ENCODE measurements around the gene ODAM.
A peak's percentile ranks its signal among the peaks of the same experiment; 100 is the strongest.
"Not testable (repeated sequence)": the region's sequence is repeated elsewhere in the genome, so short reads cannot be mapped to it uniquely, and the experiment has no call there.

The ODAM gene, protein sequence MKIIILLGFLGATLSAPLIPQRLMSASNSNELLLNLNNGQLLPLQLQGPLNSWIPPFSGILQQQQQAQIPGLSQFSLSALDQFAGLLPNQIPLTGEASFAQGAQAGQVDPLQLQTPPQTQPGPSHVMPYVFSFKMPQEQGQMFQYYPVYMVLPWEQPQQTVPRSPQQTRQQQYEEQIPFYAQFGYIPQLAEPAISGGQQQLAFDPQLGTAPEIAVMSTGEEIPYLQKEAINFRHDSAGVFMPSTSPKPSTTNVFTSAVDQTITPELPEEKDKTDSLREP

DNA sequence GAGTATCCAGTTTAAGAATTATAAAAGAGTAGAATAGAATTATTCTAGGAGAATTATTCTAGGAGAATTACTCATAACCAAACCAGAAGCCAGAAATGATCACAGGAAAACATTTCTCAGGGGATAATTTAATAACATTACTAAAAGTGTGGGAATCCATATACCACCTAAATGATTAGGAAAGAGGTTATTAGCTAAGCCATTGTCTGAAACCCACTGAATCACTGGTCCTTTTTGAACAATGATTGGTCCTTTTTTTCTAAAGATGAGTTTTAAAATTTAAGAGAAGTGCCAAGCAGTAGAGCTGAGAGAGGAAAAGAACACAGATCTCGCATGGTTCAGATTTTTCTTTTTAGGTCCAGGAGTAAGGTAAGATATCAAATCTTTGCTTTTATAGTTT, at the start of gene ODAM:
Gene ODAM (plus strand): TSS at position 301 of the 400 bp plus-strand sequence. CDS start 819 bp downstream, outside the sequence.
- no peak for DNase-seq

DNA sequence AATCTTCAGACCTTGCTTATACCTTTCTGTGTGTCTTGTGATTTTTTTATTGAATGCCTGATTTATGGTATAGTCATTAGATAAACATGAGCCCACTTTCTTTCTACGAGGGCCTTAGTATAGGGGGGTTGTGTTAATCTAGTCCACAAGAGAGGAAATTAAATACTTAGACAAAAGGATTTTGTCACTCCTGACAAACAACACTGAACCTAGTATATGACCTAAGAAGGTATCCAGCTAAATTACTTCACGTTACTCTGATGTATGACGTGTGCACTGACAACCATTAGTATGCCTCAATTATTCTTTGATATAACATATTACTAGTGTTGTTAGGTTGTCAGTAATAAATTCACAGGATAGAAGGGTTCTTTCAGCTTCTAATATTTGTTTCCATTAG, 44.3 kb upstream of the ODAM start:
- DNase-seq, result no peak

DNA sequence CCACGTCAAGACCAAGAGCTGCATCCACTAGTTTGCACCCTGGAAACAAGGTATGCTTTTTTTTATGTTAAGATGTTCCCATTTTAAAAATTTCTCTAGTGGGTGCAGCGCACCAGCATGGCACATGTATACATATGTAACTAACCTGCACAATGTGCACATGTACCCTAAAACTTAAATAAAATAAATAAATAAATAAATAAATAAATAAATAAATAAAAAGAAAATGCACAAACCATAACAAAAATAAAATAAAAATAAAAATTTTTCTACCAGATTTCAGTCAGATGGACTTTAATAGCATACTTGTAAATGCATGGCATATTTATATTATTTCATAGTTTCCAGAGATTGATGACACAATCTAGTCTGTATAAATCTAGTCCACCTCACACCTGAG, 43.4 kb upstream of the ODAM start:
- no peak for DNase-seq

DNA sequence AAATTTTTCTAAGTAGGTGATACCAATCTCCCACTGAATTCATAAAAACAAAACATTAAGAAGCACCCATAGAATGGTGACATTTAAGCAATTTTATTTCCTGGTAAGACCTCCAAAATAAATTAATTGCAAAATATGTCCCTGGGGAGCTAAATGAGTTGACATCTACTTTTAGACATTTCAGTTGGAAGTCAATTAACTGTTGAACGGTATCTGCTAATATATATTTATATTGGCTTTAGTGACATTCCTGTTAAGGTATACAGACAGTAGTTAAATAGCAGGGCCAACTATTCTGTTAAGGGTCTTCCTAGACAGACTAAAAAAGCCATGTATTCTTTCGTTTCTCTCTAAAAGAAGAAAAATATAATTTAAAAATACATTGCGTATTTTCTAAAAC, 41.6 kb upstream of the ODAM start, which contains the start of gene PRR27:
Gene PRR27 (plus strand): TSS at position 301 of the 400 bp plus-strand sequence. CDS start 139 bp downstream, outside the sequence.
- no peak for DNase-seq

DNA sequence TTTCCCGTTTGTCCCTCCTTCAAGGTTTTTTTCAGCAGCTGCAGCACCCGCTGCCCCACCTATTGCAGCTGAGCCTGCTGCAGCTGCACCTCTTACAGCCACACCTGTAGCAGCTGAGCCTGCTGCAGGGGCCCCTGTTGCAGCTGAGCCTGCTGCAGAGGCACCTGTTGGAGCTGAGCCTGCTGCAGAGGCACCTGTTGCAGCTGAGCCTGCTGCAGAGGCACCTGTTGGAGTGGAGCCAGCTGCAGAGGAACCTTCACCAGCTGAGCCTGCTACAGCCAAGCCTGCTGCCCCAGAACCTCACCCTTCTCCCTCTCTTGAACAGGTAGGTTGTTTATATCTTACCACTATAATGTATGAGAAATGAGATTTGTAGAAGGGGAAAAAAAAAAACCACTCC, 36.9 kb upstream of the ODAM start:
- DNase-seq, result peak; percentile 84

DNA sequence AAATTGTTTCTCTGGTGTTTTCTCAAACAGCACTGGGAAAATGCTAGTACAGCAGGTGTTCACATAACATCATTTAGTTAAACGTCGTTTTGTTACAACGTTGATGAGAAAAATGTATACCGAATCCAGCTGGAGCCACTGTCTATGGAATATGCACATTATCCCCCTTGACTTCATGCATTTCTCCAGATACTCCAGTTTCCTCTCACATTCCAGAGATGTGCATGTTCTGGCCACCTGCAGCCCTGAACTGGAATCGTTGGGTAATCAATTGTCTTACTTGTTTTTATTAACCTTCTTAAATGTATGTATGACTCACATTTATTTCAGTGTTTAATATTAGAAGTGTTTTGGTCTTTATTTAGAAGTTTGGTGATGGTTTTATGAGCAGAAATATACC, 18.4 kb upstream of the ODAM start:
- no peak for DNase-seq

DNA sequence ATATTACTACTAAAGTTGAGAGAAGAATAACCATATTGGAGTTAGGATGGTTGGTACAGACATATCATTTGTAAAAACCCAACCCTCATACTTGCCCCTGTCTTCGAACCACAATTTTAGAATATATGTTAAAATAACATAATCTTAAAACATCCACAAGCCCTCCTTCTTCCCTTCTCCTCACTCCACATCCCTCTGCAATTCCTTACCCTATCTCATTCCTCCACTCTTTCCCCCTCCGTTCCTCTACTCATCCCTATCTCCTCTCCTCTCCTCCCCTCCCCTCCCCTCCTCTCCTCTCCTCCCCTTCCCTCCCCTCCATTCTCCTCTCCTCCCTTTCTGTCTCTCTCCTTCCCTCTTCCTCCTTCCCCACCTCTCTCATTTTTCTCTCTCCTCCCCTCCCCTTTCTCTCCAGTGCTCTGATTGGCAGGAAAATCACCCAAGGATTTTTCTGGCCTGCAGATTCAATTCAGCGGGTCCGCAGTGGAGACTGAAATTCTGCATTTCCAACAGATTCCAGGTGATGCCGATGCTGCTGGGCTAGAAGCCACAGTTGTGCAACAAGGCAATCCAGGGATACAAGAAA, 17.4 kb upstream of the ODAM start:
- no peak for DNase-seq

DNA sequence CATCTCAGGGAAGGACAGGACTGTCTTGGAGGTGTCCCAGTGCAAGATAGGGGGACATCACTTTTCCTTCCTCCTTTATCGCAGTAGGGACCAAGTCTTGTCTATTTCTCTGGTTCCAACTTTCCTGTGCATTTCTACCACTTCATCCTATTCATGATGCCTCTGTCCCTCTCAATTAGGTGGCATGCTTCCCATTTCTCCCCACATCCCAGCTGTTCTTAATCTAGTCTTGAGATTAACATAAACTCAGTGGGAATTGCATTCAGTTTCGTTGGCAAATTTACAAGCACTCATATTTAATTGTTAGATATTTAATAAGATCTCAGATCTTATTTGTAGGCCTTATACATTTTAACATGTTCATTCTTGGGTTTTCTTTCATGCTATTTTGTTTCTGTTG, 15.7 kb upstream of the ODAM start:
- no peak for DNase-seq

DNA sequence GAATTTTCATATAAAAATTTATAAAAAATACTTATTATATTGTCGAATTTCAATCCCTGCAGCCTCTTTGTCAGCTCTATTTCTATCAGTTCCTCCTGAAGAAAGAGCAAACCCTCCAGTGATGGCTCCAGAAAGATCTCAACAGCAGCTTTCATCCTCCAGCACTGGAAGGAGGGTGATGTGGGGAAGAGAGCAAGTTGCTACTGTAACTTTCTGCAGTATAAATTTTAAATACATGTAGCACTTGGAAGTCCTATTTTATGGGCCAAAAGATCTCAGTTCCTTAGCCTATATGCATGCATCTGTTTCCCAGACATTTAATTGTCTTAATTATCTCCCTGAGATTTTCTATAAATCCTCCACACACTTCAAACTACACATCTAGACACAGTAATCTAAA, 13.7 kb upstream of the ODAM start:
- no peak for DNase-seq

DNA sequence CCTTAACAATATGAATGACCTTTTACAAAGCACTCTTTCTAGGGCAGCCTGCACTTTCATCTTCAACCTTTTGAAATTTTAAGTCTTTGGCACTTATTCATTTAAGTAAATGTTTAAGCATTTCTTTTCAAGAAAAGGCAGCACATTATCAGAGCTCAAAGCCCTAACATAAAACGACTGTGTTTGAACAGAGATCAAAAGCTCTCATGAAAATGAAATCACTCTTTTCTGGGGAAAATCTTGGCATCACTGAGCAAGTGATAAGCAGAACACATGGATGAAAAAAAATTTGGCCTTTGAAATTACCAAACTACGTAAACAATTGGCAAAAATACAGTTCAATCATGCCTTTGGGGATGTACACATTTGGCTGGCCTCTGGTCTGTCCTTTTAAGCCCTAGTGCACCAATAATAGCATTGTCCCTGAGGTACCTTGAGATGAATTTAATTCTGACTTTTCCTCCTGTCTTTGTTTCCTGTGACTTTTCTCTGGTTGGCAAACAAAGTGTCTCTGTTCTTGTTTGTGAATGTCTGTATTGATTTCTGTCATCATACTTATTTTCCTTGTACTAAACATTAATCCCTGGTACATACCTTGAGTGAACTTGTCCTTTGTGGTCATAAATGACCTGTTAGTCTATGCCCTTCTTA, 12.9 kb upstream of the ODAM start:
- no peak for DNase-seq

DNA sequence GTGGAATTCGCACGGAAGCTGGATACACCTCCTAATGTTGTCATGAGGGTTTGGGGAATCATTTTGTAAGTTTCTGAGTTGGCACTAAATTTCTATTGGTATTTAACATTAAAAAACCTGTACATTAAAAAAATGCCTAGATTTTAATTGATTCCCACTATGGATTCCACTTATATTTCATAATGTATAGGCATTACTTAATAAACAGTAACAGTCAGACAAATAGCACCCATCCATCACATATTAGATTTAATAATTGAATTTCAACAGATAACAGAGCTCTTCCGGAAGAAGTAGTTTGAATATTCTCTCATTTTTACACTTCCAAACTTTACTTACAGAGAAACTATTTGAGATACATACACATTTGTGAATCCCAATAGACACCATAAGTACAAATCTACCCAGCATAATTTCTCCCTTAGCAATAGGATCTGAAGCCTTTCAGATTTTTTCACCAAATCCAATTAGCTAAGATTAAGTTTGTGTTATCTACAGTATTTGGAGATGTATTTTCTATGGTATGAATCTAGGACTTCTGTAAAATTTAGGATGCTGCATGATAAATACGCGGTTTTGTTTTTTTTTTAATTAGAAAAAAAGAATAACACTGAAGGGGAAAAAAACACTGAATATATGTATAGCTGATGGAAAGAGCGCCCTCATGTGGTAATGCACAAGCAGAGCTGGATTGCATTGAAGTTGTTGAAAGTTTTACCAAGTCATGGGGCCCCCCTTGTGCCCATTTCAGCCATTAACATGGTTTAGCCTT, 12.2 kb upstream of the ODAM start:
- peak; percentile 72 for DNase-seq

DNA sequence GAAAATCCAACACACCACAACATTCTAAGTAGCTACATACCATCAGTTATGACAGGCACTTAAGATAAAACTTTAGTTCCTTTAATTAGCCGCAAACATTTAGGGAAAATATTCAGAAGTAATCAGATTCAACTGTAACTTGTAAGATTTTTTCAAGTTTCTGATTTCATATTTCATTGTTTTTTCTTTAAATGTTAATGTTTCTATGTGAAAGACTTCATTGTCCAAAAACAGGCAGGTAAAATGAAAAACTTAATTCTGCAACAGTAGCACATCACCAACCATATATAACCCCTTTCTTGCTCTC, 11.6 kb upstream of the ODAM start:
- DNase-seq, result no peak

DNA sequence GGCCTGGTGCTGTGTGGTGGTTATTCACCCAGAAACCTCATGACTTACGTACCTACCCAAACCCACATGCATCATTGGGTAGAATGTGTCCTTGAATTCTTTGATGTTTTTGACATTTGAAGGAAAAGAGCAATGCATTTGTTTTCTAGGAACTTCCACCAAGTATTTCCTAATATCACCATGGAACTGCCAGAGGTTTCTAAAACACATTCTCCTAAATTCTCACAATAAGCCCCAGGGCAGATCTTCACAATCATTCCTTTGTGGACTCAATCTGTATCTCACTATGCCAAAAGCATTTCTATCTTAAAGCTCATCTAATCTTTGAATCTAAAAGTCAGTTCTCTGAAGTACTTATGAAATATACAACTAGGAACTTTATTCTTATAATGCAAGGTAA, 8.3 kb upstream of the ODAM start:
- DNase-seq, result no peak

DNA sequence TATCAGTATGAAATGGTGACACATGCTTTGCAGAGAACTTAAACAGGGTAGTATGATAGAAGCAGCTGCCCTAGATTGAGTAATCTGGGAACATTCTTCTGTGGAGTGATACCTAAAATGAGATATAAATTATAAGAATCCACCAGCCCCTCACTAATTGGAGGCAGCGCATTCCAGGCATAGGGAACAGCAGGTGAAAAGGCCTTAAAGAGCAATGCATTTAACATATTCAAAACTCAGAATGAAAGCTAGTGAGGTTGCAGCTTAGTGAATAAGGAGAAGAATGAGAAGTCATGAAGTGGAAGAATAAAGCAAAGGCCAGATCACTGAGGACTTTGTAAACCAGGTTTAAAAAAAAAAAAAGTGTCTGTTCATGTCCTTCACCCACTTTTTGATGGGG, 4.9 kb upstream of the ODAM start:
- DNase-seq, result no peak

DNA sequence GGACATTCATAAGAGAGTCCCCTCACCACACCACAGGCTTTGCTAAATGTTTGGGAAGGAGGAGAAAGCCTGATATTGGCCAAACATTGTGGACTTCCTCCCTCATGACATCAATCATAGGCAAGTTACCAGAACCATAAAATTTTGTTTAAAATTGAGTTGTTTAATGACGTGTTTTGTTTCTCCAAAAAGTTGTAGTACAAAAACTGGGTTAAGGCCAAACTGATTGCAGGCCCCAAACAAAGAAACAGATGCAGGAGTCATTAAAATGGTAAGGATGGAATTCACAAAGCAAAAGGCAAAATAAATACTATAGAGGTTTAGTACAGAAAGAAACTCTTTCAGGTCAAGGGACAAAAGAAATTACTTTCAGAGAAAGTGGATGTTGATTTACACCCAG, 3.9 kb upstream of the ODAM start:
- no peak for DNase-seq

DNA sequence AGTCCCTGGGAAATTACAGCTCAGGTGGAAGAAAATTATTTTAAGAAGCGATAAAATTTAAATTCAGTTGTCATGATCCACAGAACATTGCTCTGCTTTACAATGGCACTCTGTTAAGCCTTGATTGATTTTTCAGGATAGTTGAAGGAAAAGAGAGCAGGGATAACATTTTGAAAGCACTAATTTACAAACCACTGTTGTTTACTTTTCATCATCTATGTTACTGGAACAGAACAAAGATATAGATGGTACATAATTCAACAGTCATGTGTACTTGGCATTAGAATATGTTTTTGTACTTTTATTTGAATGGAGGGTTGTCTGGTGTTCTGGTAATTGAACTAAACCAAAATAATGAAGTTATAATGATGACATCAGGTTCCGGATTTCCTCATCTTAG, 2.6 kb upstream of the ODAM start:
- DNase-seq, result no peak

DNA sequence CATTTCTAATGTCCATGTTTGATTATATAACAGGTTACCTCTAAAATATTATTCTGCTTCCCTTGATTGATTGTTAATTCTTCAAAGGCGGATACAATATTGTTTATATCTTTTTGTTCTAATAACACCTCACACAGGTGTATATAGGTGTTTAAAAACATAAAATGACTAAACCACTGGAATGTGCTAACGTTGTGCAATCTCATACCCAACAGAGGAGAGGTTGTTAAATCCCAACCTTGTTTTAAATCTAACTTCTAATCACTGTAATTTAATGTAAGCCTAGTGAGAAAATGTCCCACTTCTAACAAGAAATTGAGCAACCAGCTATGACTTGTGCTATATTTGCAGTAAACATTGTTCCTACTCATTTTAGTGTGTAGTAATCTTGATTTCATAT, 1.3 kb downstream of the ODAM start:
- DNase-seq, result no peak

DNA sequence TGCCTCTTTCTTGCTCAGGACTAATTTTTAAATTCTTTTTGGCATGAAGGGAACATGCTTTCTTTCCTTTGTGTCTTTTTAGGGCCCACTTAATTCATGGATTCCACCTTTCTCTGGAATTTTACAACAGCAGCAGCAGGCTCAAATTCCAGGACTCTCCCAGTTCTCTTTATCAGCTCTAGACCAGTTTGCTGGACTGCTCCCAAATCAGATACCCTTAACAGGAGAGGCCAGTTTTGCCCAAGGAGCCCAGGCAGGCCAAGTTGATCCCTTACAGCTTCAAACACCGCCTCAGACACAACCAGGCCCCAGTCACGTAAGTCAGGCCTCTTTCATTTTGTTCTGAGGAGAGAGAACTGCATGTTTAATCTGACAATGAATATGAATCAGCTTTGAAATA, 2.3 kb downstream of the ODAM start:
- DNase-seq, result no peak

DNA sequence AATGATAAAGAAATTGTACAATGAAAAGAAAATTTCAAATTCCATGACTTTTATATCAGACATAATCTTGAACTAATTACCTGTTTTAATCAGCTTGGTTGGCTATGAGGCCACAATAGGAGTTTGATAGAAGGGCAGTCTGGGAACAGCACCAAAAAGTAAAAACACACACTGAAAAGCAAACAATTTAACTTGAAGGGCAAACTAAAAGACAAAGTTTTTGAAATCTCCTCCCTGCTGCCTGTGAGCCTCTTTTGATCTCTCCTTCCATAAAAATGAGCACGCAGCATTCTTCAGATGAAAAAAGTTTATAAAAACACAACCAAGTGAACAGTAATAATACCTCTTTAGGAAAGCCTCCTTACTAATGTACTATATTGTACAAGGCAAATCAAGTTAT, 8.1 kb downstream of the ODAM start:
- no peak for DNase-seq

DNA sequence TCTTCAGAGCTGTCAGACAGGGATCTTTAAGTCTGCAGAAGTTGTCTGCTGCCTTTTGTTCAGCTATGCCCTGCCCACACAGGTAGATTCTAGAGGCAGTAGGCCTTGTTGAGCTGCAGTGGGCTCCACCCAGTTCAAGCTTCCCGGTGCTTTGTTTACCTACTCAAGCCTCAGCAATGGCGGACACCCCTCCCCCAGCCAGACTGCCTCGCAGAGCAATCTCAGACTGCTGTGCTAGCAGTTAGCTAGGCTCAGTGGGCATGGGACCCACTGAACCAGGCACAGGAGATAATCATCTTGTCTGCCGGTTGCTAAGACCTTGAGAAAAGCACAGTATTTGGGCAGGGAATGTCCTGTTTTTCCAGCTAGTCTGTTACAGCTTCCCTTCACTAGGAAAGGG, 17.2 kb downstream of the ODAM start:
- DNase-seq, result not testable (repeated sequence)

DNA sequence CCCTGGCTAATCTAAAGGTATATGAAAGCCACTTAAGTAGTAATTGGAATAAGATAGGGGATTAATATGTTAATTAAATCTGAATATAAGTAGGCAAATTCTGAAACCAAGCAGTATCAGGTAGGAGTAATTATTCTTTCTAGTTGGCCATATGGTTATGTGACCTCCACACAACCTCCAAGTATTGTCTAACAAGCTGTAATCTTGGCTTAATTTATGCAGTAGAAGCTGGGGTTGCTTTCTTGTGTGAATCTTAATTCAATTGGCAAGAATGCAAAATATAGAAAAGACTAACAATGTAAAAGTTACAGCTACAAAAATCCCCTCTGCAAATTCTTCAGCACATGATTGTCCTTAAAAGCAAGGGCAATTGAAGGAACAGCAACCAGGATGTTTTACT, 20.6 kb downstream of the ODAM start:
- DNase-seq, result not testable (repeated sequence)

DNA sequence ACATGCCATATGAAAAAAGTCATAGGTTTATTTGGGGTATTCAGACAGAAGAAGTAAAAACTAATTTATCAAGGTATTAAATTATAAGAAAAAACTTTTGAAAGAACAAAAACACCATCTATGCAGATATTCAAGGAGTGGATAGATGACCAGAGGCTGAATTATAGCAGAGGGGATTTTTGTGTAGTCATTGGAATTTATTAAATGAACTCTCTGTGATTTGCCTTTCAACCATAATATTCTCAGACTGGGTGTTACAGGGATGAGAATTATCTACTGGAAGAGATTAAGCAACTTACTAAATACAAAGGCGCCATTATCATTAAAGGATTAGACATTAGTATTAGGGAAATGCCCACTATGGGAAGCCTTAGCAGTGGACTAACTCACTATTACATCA, 21.0 kb downstream of the ODAM start:
- DNase-seq, result not testable (repeated sequence)

DNA sequence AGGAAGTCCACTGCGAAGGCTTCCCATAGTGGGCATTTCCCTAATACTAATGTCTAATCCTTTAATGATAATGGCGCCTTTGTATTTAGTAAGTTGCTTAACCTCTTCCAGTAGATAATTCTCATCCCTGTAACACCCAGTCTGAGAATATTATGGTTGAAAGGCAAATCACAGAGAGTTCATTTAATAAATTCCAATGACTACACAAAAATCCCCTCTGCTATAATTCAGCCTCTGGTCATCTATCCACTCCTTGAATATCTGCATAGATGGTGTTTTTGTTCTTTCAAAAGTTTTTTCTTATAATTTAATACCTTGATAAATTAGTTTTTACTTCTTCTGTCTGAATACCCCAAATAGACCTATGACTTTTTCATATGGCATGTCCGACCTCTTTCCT, 25.9 kb downstream of the ODAM start:
- not testable (repeated sequence) for DNase-seq

DNA sequence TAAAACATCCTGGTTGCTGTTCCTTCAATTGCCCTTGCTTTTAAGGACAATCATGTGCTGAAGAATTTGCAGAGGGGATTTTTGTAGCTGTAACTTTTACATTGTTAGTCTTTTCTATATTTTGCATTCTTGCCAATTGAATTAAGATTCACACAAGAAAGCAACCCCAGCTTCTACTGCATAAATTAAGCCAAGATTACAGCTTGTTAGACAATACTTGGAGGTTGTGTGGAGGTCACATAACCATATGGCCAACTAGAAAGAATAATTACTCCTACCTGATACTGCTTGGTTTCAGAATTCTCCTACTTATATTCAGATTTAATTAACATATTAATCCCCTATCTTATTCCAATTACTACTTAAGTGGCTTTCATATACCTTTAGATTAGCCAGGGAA, 26.3 kb downstream of the ODAM start:
- DNase-seq, result not testable (repeated sequence)
